B cell (primary cell): ENCODE results near the gene TK2. TPM values are rescaled to one million over a fixed set of nuclear protein-coding genes. Genes with fewer than 3 reads are reported as not detected.

Experiments used
- ATAC-seq: fragments of 200-7000 bp; cut with Tn5 transposase; one replicate; pipeline ENCODE4 v1.10.0; 2021; ENCODE audit warnings: low read depth, mild to moderate bottlenecking, moderate number of reproducible peaks, moderate library complexity
- CTCF ChIA-PET: fragments of 350-600 bp; sonication (Branson Sonifier 250); formaldehyde crosslinking; loops from one replicate; lab custom pipeline; 2021; ENCODE audit warnings: antibody characterized with exemption, inconsistent platforms; lab: Charles Lee
- POLR2A ChIA-PET: fragments of 350-600 bp; sonication (Branson Sonifier 250); formaldehyde crosslinking; loops from one replicate; lab custom pipeline; 2021; ENCODE audit warnings: antibody characterized with exemption; lab: Charles Lee
- DNase-seq: peaks from one replicate; pipeline ENCODE4 v3.0.0; 2013
- H2AFZ ChIP-seq: 2 replicates; pipeline ENCODE4 v1.6.1; 2012; ENCODE audit warnings: mild to moderate bottlenecking, low read depth, low read length; ENCODE audit not compliant: insufficient read depth, poor library complexity, severe bottlenecking
- H3K27ac ChIP-seq, 2 donors: 1 replicate in 1 of 2; 2 replicates in 1 of 2; pipeline ENCODE4 v1.5.1; 2012 to 2013; ENCODE audit warnings: low read length in 2 of 2, mild to moderate bottlenecking in 2 of 2, moderate library complexity in 1 of 2
- H3K27me3 ChIP-seq, 4 experiments: fragments of 200-600 bp in 1 of 4; sonication (generic) in 1 of 4; replicated peaks in 1 of 4; 1 replicate in 2 of 4; 2 replicates in 2 of 4; pipeline versions ENCODE4 v1.6.1 to v1.7.0; 2013 to 2016; ENCODE audit warnings: low read length in 3 of 4, mild to moderate bottlenecking in 2 of 4, mixed read lengths in 1 of 4, moderate library complexity in 1 of 4; ENCODE audit not compliant: insufficient read depth in 4 of 4, control insufficient read depth in 3 of 4; ENCODE audit errors: control extremely low read depth in 1 of 4
- H3K36me3 ChIP-seq, 2 experiments: replicated peaks in 1 of 2; 1 replicate in 1 of 2; 2 replicates in 1 of 2; pipeline versions ENCODE4 v1.6.1 to v1.7.1; 2013; ENCODE audit warnings: low read length in 1 of 2; ENCODE audit not compliant: insufficient read depth in 2 of 2, control insufficient read depth in 1 of 2; ENCODE audit errors: control extremely low read depth in 1 of 2, extremely low read depth in 1 of 2
- H3K4me1 ChIP-seq, 2 donors: fragments of 200-600 bp in 1 of 2; sonication (generic) in 1 of 2; 1 replicate in 1 of 2; 2 replicates in 1 of 2; pipeline versions ENCODE4 v1.5.1 to v1.6.1; 2013 to 2017; ENCODE audit warnings: low read length in 2 of 2; ENCODE audit not compliant: control insufficient read depth in 2 of 2, insufficient read depth in 2 of 2
- H3K4me2 ChIP-seq: replicated peaks from 2 replicates; pipeline ENCODE3; 2012; ENCODE audit warnings: mild to moderate bottlenecking, low read depth, low read length; ENCODE audit not compliant: poor library complexity, severe bottlenecking
- H3K4me3 ChIP-seq, 5 experiments: fragments of 200-600 bp in 1 of 5; sonication (generic) in 1 of 5; 1 replicate in 3 of 5; 2 replicates in 2 of 5; pipeline versions ENCODE4 v1.5.1 to v1.7.0; 2011 to 2016; ENCODE audit warnings: low read length in 4 of 5, mild to moderate bottlenecking in 4 of 5, low read depth in 2 of 5, control low read depth in 1 of 5, moderate library complexity in 1 of 5; ENCODE audit not compliant: insufficient read depth in 1 of 5; ENCODE audit errors: control extremely low read depth in 1 of 5, extremely low read depth in 1 of 5
- H3K79me2 ChIP-seq: fragments of 200-600 bp; sonication (generic); one replicate; pipeline ENCODE4 v1.6.0; 2016; ENCODE audit warnings: low read length; ENCODE audit not compliant: control insufficient read depth, insufficient read depth
- H3K9ac ChIP-seq: fragments of 200-600 bp; sonication (generic); 2 replicates; pipeline ENCODE4 v1.6.1; 2017; ENCODE audit warnings: mild to moderate bottlenecking, low read length, moderate library complexity
- H3K9me3 ChIP-seq, 3 donors: one replicate each; pipeline versions ENCODE4 v1.6.1 to v1.7.1; 2013; ENCODE audit warnings: low read length in 2 of 3; ENCODE audit not compliant: control insufficient read depth in 2 of 3, insufficient read depth in 1 of 3; ENCODE audit errors: control extremely low read depth in 1 of 3
- H4K20me1 ChIP-seq: 2 replicates; pipeline ENCODE4 v1.6.0; 2012; ENCODE audit warnings: mild to moderate bottlenecking, low read length; ENCODE audit not compliant: insufficient read depth, control insufficient read depth, poor library complexity, severe bottlenecking
- H3K27ac Mint-ChIP-seq: one replicate; pipeline ENCODE4 v1.8.0; 2021; ENCODE audit warnings: mixed read lengths
- H3K27me3 Mint-ChIP-seq: one replicate; pipeline ENCODE4 v1.8.0; 2021; ENCODE audit warnings: mixed read lengths
- H3K4me1 Mint-ChIP-seq: one replicate; pipeline ENCODE4 v1.8.0; 2021; ENCODE audit warnings: mixed read lengths
- H3K4me3 Mint-ChIP-seq: one replicate; pipeline ENCODE4 v1.8.0; 2021; ENCODE audit warnings: mixed read lengths
- H3K9me3 Mint-ChIP-seq: one replicate; pipeline ENCODE4 v1.8.0; 2022; ENCODE audit warnings: mixed read lengths; ENCODE audit not compliant: insufficient read depth
- EZH2 ChIP-seq: IDR thresholded peaks from 2 replicates; pipeline ENCODE4 v1.6.1; 2012; ENCODE audit warnings: borderline replicate concordance, low read depth, mild to moderate bottlenecking, moderate library complexity, low read length; ENCODE audit not compliant: insufficient read depth, poor library complexity, severe bottlenecking
- WGBS: methylation state at CpG from one replicate; pipeline ENCODE4 v1.1.5; 2013; ENCODE audit warnings: missing lambda C conversion rate; ENCODE audit not compliant: insufficient coverage; 5-methylcytosine and 5-hydroxymethylcytosine counted together
- intact Hi-C: fragments of 100-400 bp; cut with micrococcal nuclease; formaldehyde crosslinking; loops from one replicate; pipeline ENCODE4 v1.10.0; 2022
- polyA plus RNA-seq: library from polyadenylated mRNA; depleted of rRNA; stranded (reverse); fragments of >200 nt; gene quantifications from 2 replicates; pipeline ENCODE4 v1.2.3, GENCODE V29; 2012
- total RNA-seq, 2 donors: library from RNA; stranded (reverse); fragments of 120-200 nt in 1 of 2; gene quantifications; 1 replicate in 1 of 2; 2 replicates in 1 of 2; pipeline versions ENCODE4 v1.2.3 to v1.2.4, GENCODE V29; 2013 to 2022
- TF ChIP-seq, protein P1 (sequence below): fragments of 200-600 bp; IDR thresholded peaks from one replicate; pipeline ENCODE4 v1.8.0; 2022; ENCODE audit warnings: antibody characterized with exemption, mild to moderate bottlenecking

TK2 gene
- total and polyA plus RNA-seq, 2 donors (not counting 1 experiment from before 2014, with no cell fraction given), result 2.9 to 9.7 TPM

DNA sequence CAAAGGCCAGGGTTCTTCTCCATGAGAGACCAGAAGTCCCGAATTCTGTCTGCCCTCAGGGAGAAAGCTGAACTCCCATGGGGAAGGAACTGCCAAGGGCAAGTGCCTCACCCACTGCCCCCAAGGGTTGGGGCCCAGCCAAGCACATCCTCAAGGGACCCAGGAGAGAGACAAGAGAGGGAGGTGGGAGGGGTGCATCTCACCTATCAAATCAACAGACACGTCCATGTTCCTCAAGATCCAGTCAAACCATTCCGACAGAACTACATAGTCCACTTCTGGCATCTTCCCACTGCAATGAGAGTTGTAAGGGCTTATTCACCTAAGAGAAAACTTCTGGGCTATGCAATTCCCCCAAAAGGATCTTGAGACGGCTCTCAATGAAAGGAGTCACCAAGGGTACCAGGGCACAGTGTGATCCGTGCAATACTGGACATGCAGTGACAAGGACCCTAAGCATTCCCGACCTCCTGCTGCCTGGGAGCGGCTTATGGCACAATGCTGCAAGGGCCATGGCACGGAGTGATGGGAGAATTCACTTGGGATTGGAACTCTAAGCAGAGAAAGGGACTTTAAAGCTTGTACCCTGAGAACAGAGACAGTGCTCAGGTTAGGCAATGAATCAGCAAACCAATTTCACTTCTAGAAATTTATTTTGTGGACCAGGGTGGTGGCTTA lies 32.2 kb downstream of the TK2 start:
- POLR2A ChIA-PET, result interaction anchor here (0.7 to 1.2 kb wide), 7 partner anchors 10 to 35 kb away, joined by 3 to 6 read pairs (median 4); partner anchors contain the start of gene CKLF
- ATAC-seq (no peak), DNase-seq (no peak)
- peak overlapping the region; percentile 99 for H3K27ac Mint-ChIP-seq
- intact Hi-C loops, result loop anchor here (2.0 kb wide), 1 partner anchor 87 kb away; the partner anchor contains the start of gene CMTM3
- no peak overlapping the region for H2AFZ ChIP-seq
- no peaks in the 10 kb centered on the region for H3K27me3 Mint-ChIP-seq
- H3K27me3 ChIP-seq, result peaks cover 0 to 3% (median 0%) of the 10 kb centered on the region in 4 experiments
- H3K9me3 ChIP-seq, result no peaks in the 10 kb centered on the region
- H3K4me3 ChIP-seq, result peak overlapping the region in 4 of 5 experiments; percentile 43 to 62 (median 54)
- H3K4me3 Mint-ChIP-seq, result peak overlapping the region; percentile 96
- peaks cover 78% of the 10 kb centered on the region for H3K4me1 Mint-ChIP-seq
- 71% methylated on average over 7 of the region's 8 CpGs for WGBS
- peaks cover 66 to 70% of the 10 kb centered on the region in 2 donors for H3K4me1 ChIP-seq
- CTCF ChIA-PET, result interaction anchor here (1.0 to 2.1 kb wide), 4 partner anchors 12 to 72 kb away, joined by 3 to 9 read pairs (median 4); partner anchors contain the start of genes CKLF and CMTM2
- no peaks in the 10 kb centered on the region for H3K9me3 Mint-ChIP-seq
- TF ChIP-seq, protein P1, sequence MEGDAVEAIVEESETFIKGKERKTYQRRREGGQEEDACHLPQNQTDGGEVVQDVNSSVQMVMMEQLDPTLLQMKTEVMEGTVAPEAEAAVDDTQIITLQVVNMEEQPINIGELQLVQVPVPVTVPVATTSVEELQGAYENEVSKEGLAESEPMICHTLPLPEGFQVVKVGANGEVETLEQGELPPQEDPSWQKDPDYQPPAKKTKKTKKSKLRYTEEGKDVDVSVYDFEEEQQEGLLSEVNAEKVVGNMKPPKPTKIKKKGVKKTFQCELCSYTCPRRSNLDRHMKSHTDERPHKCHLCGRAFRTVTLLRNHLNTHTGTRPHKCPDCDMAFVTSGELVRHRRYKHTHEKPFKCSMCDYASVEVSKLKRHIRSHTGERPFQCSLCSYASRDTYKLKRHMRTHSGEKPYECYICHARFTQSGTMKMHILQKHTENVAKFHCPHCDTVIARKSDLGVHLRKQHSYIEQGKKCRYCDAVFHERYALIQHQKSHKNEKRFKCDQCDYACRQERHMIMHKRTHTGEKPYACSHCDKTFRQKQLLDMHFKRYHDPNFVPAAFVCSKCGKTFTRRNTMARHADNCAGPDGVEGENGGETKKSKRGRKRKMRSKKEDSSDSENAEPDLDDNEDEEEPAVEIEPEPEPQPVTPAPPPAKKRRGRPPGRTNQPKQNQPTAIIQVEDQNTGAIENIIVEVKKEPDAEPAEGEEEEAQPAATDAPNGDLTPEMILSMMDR, result no peak
- TF ChIP-seq EZH2, result no peak
- peak overlapping the region; percentile 88 for H3K4me2 ChIP-seq
- H3K79me2 ChIP-seq, result peaks cover 9% of the 10 kb centered on the region
- peaks cover 12% of the 10 kb centered on the region for H4K20me1 ChIP-seq
- peak overlapping the region; percentile 94 to 97 for H3K27ac ChIP-seq
- peak overlapping the region; percentile 72 for H3K9ac ChIP-seq
- no peaks in the 10 kb centered on the region for H3K36me3 ChIP-seq
